MCF 10A (cell line): ENCODE measurements around the gene FAAH. TPM values are rescaled to one million over a fixed set of nuclear protein-coding genes. Genes with fewer than 3 reads are reported as not detected.
A peak's percentile ranks its signal among the peaks of the same experiment; 100 is the strongest.

Source experiments
- BruUV-seq: library from RNA; stranded (reverse); fragments of 400-500 nt; replicated peaks from 2 replicates; lab custom pipeline; 2021; lab: Mats Ljungman, UMichigan
- CTCF ChIA-PET: fragments of 300-600 bp; sonication (Branson Sonifier 250); formaldehyde crosslinking; extraction: SDS; loops from one replicate; lab custom pipeline; 2021; ENCODE audit warnings: antibody characterized with exemption, inconsistent platforms; lab: Yijun Ruan, JAX
- POLR2A ChIA-PET: fragments of 300-600, 350-650 bp; sonication (Branson Sonifier 250); formaldehyde crosslinking; extraction: SDS; loops from one replicate; lab custom pipeline; 2020; ENCODE audit warnings: antibody characterized with exemption, inconsistent platforms; lab: Yijun Ruan, JAX
- DNase-seq: peaks from one replicate; pipeline ENCODE4 v3.0.0-alpha.2; 2018; ENCODE audit not compliant: unreplicated experiment
- H3K27ac Mint-ChIP-seq: one replicate; pipeline ENCODE4 v1.8.0; 2022; ENCODE audit warnings: mild to moderate bottlenecking, low read depth, mixed read lengths; ENCODE audit not compliant: unreplicated experiment
- H3K27me3 Mint-ChIP-seq: one replicate; pipeline ENCODE4 v1.8.0; 2022; ENCODE audit warnings: mixed read lengths; ENCODE audit not compliant: insufficient read depth, unreplicated experiment
- H3K36me3 Mint-ChIP-seq: one replicate; pipeline ENCODE4 v1.8.0; 2022; ENCODE audit warnings: mild to moderate bottlenecking, moderate library complexity, mixed read lengths; ENCODE audit not compliant: insufficient read depth, unreplicated experiment
- H3K4me1 Mint-ChIP-seq: one replicate; pipeline ENCODE4 v1.8.0; 2022; ENCODE audit warnings: mixed read lengths; ENCODE audit not compliant: insufficient read depth, unreplicated experiment
- H3K4me3 Mint-ChIP-seq: one replicate; pipeline ENCODE4 v1.8.0; 2022; ENCODE audit warnings: mild to moderate bottlenecking, moderate library complexity, mixed read lengths; ENCODE audit not compliant: unreplicated experiment
- H3K9me3 Mint-ChIP-seq: one replicate; pipeline ENCODE4 v1.8.0; 2022; ENCODE audit warnings: mixed read lengths; ENCODE audit not compliant: unreplicated experiment
- CTCF ChIP-seq: fragments of 200-600 bp; IDR thresholded peaks from one replicate; pipeline ENCODE4 v1.8.0; 2022; ENCODE audit warnings: antibody characterized with exemption, mild to moderate bottlenecking; ENCODE audit not compliant: unreplicated experiment
- intact Hi-C: fragments of 100-400 bp; cut with micrococcal nuclease; formaldehyde crosslinking; loops from 2 replicates; pipeline ENCODE4 v1.14.1; 2022
- total RNA-seq: library from RNA; stranded (reverse); gene quantifications from 2 replicates; pipeline ENCODE4 v1.2.3, GENCODE V29; 2022

The FAAH gene
- total RNA-seq, 1 experiment from 2014 or later: 19.3 TPM

DNA sequence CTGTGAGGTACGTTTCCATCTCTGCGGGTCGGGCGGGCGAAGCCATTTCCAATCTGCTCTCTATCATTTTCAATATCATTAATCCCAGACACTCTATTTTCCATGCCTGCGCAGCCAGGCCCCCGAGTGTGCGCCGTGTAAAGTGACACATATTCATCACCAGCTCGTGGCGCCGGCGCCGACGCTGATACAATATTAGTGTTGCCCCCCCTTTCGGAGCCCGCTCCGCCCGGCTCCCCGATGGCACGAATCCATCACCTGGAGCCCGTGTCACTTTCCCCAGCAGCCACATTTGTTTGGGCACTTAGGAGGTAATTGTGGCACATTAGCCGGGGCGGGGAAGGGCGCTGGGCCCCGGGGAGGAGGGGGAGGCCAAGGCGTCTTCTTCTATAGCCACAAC is 61.8 kb downstream of the FAAH start:
- intact Hi-C loops: no loop called here
- CTCF ChIA-PET: interaction anchor here (1.5 to 7.0 kb wide), 2 partner anchors 10 to 22 kb away, joined by 4 to 41 read pairs; no protein-coding TSS in a partner anchor
- TF ChIP-seq CTCF: no peak
- Mint-ChIP-seq H3K9me3 (no peaks in the 10 kb centered on the region), H3K27ac (no peak overlapping the region), H3K4me1 (no peaks in the 10 kb centered on the region), H3K27me3 (peaks cover 50% of the 10 kb centered on the region), H3K4me3 (no peak overlapping the region), H3K36me3 (no peaks in the 10 kb centered on the region)
- POLR2A ChIA-PET: no interaction called here
- no TSS peak for BruUV-seq
- no peak for DNase-seq

DNA sequence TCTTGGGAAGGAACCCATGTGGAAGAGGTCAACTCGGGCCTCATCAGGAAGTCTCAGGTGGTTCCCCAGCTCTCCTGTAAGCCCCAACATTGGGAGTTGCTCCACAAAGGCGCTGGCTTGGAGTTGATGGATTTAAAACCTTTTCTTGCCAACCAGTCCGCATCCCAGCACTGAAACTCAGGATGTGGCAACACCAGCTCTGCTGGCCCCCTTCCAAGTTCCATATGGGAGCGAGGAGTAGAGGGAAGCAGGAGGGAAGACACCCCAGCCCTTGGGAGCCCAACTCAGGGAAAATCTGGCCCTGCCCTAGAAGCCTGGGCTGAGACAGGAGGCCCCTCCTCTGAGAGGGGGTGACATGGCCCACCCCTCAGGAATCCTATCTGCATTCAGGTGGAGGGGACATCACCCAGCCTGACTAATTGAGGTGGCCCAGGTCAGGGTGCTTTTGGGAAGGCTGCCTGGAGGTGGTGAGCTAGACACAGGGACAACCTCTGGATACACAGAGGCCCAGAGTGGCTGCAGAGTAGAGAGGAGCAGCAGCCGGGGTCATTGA is 62.4 kb downstream of the FAAH start:
- intact Hi-C loops: no loop called here
- no peak overlapping the region for H3K27ac Mint-ChIP-seq
- no peak overlapping the region for H3K4me3 Mint-ChIP-seq
- CTCF ChIA-PET: interaction anchor here (1.5 to 7.0 kb wide), 2 partner anchors 10 to 21 kb away, joined by 4 to 41 read pairs; no protein-coding TSS in a partner anchor
- TF ChIP-seq CTCF: no peak
- no peaks in the 10 kb centered on the region for H3K36me3 Mint-ChIP-seq
- H3K4me1 Mint-ChIP-seq: no peaks in the 10 kb centered on the region
- H3K27me3 Mint-ChIP-seq: peaks cover 56% of the 10 kb centered on the region
- POLR2A ChIA-PET: no interaction called here
- BruUV-seq: no TSS peak
- DNase-seq: peak; percentile 77
- H3K9me3 Mint-ChIP-seq: no peaks in the 10 kb centered on the region

DNA sequence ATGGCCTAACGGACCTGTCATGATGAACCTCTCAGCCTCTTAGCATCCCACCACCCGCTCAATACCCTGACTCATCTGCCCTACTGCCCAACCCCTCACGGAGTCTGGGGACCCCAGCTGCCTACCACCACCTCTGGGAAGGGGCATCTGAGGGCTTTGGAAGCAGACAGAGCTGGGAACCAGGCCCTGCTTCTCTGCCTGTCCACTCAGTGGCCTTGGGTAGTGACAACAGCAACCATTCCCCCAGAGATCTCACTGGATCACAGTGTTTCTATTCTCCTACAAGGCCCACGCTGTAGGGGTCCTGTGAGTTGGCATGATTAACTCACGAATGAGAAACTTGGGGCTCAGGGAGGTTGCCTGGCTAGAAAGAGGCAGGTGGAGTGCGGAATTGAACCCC is 63.1 kb downstream of the FAAH start:
- Mint-ChIP-seq H3K36me3 (no peaks in the 10 kb centered on the region), H3K4me1 (peaks cover 4% of the 10 kb centered on the region), H3K27me3 (peaks cover 61% of the 10 kb centered on the region), H3K27ac (no peak overlapping the region), H3K9me3 (no peaks in the 10 kb centered on the region), H3K4me3 (no peak overlapping the region)
- ChIA-PET CTCF (interaction anchor here (1.5 to 7.0 kb wide), 2 partner anchors 11 to 20 kb away, joined by 4 to 41 read pairs; no protein-coding TSS in a partner anchor), POLR2A (no interaction called here)
- intact Hi-C loops: no loop called here
- BruUV-seq: no TSS peak
- no peak for TF ChIP-seq CTCF
- DNase-seq: no peak

GRCh38 chr1:46458190-46458589 is 64.1 kb downstream of the FAAH start:
- POLR2A ChIA-PET: no interaction called here
- no peak for DNase-seq
- intact Hi-C loops: no loop called here
- peaks cover 54% of the 10 kb centered on the region for H3K27me3 Mint-ChIP-seq
- BruUV-seq: no TSS peak
- TF ChIP-seq CTCF: no peak
- H3K9me3 Mint-ChIP-seq: no peaks in the 10 kb centered on the region
- no peak overlapping the region for H3K4me3 Mint-ChIP-seq
- H3K36me3 Mint-ChIP-seq: no peaks in the 10 kb centered on the region
- no peak overlapping the region for H3K27ac Mint-ChIP-seq
- peaks cover 9% of the 10 kb centered on the region for H3K4me1 Mint-ChIP-seq
- CTCF ChIA-PET: interaction anchor here (0.8 to 7.0 kb wide), 4 partner anchors 12 to 70 kb away, joined by 3 to 41 read pairs (median 4); no protein-coding TSS in a partner anchor
